Measurements from ENCODE around the gene GFRA4.
A peak's percentile ranks its signal among the peaks of the same experiment; 100 is the strongest.

The GFRA4 gene, protein sequence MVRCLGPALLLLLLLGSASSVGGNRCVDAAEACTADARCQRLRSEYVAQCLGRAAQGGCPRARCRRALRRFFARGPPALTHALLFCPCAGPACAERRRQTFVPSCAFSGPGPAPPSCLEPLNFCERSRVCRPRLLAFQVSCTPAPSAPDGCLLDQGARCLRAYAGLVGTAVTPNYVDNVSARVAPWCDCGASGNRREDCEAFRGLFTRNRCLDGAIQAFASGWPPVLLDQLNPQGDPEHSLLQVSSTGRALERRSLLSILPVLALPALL

DNA sequence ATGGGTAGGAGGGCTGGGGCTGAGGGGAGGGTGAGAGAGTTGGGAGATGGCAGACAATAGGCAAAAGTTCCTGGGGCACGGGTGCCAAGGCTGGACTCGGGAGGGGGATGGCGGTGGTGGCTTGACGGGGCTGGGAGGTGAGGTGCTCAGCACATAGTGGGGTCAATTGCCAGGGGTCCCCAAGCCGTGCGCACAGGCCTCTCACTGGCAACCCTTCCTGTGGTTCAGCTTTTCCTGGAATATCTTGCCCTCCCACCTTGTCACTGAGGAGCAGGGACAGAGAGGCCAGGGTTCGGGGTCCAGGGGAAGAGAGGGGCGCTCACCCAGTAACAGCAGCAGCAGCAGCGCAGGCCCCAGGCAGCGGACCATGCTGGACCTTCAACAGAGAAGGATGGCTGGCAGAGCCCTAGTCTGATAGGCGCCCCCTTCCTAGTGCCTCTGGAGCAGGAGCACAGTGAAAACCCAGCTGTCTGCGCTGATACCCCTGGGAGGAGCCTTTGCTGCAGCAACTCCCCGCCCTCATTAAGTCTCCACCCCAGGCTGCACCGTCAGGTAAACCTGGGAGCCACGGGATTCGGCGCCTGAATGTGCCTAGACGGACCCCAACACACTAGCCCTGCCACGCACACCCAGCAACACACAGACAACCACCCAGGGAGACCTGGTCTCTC lies at the start of gene GFRA4:
Gene GFRA4, minus strand, starts transcription at position 369 of the 671 bp plus-strand sequence. Its CDS starts 0 bp downstream, at position 369.
- no peak for DNase-seq (ENCODE audit: low read depth)

DNA sequence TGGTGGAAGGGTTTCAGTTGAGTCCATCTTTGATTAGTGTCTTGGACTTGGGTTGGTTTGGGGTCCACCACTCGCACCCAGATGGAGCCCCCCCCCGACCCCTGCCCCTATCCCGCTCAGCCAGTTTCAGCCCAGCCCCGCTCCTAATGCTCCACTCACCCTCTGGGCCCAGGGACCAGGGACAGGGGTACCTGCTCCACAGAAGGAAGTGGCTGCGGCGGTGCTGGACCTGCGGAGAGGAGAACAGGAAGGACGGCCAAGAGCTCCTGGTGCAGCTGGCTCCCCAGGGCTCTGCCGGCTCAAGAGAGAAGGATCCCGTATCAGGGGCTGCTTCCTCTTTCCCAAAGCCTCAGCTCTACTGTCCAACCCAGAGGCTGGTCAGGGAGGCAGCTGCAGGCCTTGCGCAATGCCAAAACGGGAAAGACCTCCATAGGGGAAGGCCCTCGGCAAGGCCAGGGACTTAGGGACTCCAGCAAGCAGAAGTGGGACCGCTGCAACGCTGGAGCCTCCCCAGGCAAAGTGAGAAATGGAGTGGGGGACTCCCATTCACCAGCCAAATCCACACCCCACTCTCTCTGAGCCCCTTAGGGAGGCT lies 49.2 kb upstream of the GFRA4 start, which contains the start of gene SIGLEC1:
Gene SIGLEC1, minus strand, starts transcription at position 322 of the 595 bp plus-strand sequence. CDS start 5,472 bp downstream, outside the sequence.
- no peak for DNase-seq (ENCODE audit: low read depth)

DNA sequence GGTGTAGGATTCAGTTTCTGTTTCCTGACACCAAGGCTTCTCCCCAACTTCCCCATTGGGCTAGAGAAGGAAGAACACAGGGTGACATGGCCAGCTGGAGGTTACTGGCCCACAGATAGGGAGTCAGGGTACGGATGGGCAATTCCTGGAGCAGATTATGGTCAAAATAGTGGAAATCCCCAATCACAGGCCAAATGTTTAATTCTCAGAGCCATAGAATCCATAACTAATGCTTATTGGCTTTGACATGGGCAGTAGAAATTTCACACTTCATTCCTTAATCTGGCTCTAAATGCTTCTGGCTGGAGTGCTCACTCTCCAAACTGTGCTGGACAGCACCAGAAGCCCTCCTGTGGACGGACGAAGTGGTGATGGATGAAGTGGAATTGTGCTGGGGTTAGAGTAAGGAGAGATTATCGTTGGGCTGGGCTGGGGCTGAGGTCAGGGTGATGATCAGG lies 48.3 kb upstream of the GFRA4 start:
- DNase-seq (ENCODE audit: low read depth) = no peak

DNA sequence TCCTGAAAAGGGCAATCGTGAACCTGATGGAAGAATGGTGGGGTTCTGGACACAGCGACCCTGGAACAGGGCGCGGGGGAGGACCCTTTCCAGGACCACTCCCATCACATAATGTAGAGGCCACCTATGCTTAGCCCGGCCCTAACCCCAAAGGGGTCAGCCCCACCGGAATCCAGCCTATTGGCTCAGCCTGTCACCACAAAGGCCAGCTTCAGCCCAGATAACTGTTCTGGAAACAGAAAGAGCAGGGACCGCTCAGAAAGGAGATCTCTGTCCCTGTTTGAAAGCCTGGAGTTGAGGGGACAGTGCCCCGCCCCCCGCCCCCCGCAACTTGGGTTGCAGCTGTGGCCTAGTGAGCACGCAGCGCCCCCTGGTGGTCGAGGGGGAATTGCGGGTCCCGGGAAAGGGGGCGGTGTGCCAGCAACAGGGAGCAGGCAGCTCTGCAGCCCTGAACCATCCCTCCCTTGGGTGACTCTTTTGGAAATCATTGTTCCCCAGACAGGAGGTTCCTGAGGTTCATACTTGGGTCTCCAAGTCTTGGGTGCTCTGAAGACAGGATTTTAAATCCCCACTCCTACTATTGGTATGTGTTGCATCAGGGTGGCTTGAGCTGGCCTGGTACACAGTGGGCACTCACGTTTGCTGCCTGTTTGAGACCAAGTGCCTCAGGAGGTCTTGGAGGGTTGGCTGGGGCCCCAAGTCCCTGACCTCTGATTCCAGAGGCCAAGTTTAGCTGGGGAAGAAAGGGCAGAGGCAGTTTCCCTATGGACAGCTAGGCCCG lies 47.7 kb upstream of the GFRA4 start:
- peak; percentile 73 for DNase-seq (ENCODE audit: low read depth)

DNA sequence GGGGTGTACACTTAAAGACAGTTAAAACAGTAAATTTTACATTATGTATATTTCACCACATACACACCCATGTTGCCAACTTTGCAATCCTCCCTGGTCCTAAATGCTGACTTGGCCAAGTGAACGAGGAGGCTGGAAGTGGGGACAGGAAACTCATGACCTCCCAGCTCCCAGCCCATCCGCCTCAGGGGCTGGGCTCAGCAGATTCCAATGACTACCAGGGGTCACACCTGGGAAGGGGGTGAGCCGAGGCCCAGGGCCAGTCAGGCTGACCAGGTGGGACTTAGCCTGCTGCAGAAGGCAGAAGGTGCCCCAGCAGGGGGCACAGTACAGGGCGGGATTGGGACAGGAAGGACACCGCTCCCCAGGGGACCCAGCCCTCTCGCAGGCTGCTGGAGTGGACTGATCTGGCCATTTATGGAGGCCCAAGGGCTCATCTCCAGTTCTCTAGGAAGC lies 46.8 kb upstream of the GFRA4 start:
- DNase-seq (ENCODE audit: low read depth) = no peak

DNA sequence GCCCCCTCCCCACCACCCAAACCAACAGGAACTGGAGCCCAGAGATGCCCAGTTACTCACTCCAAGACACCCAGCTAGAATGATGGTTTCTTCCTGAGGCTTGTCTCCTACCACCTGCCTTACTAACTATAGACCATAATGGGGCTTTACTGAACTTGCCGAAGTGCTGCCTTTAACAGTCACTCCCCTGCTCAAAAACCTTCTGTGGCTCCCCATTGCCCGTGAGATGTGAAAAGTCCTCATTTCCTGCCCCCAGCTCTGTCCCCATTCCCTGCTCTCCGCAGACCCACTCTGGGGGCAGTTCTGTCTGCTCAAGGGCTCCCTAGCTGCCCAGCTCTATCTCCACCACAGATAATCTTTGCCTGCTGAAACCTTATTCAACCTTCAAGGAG lies 44.3 kb upstream of the GFRA4 start:
- DNase-seq (ENCODE audit: low read depth) = no peak

DNA sequence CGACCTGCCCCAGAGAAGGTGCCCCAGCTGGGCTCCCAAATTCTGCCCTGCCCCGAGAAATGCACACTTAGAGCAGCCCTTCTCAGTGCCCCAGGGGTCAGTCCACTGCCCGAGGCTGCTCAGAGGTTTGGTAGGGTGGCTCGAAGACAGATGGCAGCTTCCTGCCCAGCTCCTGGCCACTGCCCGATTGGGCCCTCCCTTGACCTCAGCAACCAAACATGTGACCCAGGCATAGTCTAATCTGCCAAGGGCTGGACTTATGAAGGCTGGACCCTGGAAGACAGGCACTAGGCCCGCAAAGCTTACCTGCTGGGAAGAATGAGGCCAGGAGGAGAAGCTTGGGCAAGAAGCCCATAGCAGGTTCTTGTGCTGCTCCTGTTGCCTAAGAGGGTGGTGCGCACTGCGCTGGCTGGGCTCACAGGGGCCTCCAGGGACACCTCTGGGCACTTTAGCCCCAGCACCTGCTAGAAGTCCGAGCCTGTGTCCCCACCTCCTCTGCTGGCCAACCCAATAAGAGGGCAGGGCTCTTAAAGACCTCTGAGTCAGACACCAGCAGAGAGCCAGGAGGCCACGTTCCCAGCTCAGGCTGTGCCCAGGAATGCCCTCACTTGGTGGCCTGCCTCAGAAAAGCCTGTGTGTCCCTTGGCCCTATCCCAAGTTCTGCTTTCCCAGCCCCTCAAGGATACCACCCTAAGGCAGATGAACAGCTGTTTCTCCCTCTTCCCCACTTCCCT lies 43.7 kb upstream of the GFRA4 start:
- no peak for DNase-seq (ENCODE audit: low read depth)

DNA sequence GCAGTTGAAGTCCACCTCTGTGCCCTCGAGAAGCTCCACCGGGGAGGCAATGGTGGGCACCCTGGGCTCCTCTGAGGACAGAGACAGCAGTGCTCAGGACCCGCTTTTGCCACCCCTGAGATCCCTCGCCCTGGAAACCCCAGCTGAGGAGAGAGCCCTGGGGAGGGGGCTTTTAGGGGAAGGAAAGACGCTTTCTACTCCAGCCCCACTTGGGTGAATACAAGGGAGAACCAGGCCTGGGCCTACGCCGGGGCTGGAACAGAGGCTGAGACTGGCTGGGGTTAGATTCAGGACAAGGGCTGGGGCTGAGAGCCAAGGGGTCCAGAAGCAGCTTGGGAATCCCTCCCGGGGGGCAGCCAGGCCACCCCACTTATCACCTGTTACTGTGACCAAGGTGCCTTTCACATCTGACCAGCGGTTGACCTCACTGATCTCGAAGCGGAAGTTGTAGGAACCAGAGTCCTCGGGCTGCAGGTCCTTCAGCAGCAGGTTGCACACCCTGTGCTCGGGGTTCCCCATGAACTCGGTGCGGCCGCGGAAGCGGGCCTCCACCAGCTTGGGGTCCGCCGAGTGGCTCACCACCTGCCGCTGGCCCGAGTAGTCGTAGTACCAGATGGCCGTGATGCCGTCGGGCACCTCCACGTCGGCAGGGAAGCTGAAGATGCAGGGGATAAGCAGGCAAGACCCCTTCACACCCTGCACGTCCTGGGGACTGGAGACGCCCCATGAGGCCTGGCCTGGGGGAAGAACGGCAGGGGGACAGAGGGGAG lies 43.0 kb upstream of the GFRA4 start:
- no peak for DNase-seq (ENCODE audit: low read depth)

DNA sequence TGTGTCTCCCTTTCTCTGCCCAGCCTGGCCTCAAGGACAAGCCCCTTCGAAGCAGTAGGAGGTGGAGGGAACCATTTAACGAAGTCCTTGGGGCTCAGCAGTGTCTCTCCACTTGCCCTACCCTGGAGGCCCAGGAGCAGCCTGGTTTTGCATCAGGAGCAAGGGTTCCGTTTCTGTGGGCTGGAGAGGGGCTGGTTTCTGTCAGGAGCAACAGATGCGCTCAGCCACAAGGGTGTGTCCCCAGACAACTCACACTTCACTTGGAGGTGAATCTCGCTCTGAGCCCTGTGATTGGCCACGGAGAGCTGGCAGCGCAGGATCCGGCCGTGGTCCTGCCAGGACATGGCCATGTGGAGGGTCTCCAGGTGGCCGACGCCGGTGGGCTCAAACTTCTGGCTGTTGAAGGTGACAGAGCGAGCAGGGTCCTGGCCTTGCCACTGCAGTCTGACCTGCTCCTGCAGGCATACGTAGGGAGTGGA lies 42.3 kb upstream of the GFRA4 start:
- no peak for DNase-seq (ENCODE audit: low read depth)

DNA sequence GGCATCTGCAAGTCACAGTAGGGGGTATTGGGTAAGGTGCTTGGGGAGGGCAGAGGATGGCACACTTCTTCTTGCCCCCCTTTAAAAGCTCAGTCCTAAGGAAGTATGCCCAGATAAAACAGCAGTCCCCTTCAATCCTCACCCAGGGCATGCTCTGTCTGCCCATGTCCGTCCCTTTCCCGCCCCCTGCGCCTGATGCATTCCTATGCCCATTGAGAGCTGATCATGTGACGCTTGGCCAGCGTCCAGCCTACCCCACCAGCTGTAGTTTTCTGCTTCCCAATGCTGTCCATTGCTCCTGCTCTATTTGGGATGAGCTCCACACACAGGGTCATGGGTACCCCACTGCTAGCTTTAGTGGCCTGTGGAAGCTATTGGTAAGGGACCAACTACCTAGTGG lies 40.9 kb upstream of the GFRA4 start:
- no peak for DNase-seq (ENCODE audit: low read depth)

DNA sequence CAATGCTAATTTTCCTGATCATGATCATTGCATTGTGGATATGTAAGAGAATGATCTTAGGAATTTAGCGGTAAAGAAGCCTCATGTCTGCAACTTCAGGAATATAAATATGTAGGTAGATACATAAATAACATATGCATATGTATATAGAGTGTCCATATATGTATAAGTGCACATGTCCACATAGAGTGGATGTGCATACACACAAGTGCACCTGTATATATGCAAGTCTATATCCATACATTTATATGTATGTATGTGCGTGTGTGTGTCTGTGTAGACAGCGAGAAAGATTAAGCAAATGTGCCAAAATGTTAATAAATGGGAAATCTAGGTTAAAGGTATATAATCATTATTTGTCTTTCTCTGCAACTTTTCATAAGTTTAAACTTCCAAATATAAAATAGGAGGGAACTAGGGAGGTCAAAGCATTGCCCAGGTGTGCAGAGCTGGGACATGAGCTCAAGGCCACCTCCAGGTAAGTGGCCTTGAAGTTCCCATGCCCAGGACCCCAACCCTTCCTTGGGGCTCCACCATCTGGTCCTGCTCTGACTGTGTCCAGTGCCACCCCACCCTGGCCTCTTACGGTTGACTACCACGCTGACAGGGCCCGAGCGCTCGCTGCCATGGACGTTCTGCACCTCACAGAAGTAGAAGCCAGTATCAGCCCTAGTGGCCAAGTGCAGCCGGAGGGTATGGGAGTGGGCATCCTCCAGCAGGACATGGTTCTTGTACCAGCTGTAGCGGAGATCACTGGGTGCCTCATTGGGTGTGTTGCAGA lies 39.6 kb upstream of the GFRA4 start:
- DNase-seq (ENCODE audit: low read depth) = no peak

DNA sequence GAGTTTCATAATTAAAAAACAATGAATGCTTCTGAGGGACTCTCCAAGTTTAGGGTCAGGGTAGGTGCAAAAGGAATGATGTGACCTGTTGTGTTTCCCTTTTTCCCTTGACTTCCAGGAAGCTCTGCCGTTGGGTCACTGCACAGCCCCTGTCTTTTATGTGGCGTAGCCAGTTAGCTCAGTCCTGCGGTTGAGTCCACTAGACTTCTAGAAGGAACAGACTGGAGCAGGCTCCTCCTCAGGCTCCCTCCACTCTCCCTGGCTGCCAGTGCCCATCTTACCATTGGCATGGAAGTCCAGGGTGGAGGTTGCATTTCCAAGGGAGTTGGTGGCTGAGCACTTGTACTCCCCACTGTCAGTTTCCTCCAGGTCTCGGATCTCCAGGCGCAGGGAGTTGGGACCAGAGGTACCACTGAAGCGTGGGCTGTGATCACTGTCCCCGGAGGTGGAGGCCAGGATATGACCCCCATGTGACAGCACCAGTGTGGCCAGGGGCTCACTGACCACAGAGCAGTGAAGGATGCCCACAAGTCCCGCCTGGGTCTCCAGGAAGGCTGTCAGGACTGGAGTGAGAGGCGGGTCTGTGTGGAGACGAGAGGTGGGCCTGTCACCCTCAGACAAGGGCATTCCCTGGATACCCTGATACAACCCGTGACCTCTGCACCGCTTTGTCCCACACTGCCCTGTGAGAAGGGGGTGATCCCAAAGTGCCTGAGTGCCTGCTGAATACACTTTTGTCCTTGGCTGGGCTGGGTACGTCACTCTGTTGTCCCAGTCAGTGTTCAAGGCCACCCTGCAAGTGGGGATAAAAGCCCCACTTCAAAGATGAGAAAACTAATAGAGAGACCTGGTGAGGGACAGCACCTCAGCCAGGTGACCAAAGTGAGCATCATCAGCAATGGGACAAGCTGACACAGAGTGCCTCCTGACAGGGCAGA lies 38.1 kb upstream of the GFRA4 start:
- DNase-seq (ENCODE audit: low read depth) = no peak

DNA sequence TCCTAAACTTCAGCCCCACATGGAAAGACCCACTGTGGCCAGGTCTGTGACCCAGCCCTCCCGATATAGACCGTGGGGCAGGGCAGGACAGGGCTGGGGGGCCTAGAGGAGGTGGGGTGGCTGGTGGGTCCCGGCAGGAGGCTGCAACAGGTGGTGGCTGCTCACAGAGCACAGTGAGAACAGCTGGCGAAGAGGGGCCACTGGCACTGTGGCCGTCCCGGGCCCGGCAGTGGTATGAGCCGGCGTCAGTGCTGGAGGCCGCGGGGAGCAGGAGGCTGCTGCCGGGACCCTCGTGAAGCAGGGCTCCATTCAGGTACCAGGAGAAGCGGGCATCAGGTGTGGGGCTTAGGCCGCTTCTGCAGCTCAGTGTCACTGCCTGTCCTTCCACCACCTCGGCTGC lies 35.8 kb upstream of the GFRA4 start:
- no peak for DNase-seq (ENCODE audit: low read depth)

DNA sequence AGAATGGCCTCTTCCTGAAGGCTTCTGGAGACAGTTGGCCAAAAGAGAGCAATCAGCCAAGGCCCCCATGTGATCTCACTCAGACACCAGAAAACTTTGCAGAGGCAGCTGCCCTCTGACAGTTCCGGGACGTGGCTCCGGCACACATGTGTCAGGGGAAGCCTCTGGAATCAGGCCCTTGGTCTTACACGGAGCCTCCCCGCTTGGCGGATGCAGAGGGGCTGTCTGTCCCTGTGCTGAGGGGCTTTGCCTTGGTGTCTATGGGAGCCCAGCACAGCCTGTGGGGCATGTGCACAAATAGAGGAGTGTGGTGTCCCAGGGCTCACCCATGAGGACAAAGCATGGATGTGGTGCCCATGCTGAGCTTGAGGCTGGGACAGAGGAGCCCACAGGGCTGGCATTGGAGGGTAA lies 35.4 kb upstream of the GFRA4 start:
- DNase-seq (ENCODE audit: low read depth) = no peak

DNA sequence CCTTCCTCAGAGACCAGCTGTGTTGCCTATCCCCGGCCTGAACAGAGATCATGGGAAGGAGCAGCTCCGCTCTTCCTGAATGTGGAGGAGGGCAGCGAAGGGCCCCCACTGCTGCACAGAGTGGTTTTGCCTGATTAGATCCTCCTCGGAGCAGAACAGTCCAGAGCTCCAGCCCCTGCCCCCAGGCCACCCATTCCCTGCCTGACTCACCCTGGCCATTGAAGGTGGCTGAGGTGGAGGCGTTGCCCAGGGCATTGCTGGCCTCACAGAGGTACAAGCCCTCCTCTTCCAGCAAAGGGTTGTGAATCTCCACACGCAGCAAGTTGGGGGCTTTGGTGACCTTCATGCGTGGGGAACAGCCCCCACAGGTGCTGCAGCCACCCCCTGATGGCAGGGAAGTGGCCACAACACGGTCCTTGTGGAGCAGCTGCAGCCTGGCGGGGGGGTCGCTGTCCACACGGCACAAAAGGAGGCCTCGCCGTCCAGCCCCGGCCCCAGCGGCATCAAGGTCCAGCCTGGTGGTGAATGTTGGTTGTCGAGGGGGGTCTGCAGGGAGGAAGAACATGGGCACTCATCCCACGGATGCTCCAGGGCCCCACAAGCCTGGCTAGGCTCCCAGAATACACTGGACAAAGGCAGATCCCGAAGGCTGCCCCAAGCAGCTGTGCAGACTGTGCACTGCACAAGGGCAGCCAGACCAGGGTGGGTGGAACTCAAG lies 34.5 kb upstream of the GFRA4 start:
- DNase-seq (ENCODE audit: low read depth) = no peak

DNA sequence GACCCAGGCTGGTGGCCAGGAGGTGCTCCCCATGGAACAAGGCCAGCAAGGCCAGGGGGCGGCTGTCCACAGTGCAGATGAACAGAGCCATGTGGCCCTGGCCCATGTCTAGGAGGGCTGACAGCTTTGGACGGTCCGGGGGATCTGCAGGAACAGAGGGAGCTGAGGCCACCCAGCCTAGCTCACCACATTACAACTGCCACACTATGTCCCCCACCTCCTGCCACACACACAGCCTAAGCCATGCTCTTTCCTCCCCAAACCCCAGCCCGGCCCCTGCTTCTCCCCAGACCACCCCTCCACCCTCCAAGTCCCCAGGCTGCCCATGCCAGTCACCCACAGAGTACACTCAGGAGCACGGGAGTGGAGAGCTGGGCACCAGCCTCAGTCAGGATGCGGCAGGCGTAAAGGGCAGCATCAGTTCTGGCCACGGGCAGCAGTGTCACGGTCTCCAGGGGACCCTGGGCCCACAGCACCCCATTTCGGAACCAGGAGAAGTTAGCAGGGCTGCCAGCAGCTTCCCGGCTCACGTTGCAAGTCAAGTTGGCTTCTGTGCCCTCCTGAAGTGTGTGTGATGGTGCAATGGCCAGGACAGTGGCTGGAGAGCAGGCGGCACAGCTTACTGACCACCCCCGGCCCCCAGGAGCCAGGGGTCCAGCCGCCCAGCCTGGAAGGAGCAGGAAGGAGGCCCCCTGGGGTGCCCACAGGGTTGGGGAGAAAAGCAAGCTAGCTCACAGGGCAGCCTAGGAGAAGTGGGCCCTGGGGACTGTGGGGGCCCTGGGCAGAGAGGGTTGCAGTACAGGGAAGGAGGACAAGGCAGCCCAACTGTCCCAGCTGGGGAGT lies 33.8 kb upstream of the GFRA4 start:
- DNase-seq (ENCODE audit: low read depth) = no peak

DNA sequence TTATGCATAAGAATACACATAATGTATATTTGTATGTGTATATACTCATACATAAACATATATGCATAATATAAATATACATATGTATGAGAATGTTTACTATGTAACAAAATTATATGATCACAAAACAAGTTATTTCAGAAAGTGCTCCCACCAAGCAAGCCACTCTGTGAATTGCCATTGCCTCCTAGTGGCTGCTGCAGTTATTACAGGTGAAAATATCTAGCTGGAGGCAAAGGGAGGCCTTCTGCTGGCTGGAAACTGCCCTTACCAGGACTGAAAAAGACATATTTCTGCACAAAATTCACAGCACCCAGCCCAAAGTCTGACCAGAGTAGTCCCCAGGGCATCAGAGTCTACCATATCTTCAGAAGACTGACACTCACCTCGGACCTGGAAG lies 33.0 kb upstream of the GFRA4 start:
- no peak for DNase-seq (ENCODE audit: low read depth)

Data from activated T-cell treated with anti-CD3 and anti-CD28 coated beads for 48 hours (primary cell).